Uterus (tissue), 2 donors: Measurements from ENCODE around the gene SRPK2.

Experiments used
- CTCF ChIP-seq, 4 experiments: fragments of 200-600 bp in 2 of 4; fragments of 450-650 bp in 2 of 4; sonication (generic) in 2 of 4; IDR thresholded peaks; one replicate each; pipeline ENCODE4 v1.5.1; 2016 to 2019; ENCODE audit warnings: antibody characterized with exemption in 4 of 4, mild to moderate bottlenecking in 2 of 4, moderate library complexity in 1 of 4
- POLR2A ChIP-seq, 2 donors: fragments of 450-650 bp; IDR thresholded peaks; one replicate each; pipeline ENCODE4 v1.6.1; 2016; ENCODE audit warnings: antibody characterized with exemption in 2 of 2, mild to moderate bottlenecking in 1 of 2, moderate library complexity in 1 of 2

- no peak for TF ChIP-seq POLR2A (IDR thresholded peaks at IDR 0.05)
- no peak for TF ChIP-seq CTCF (IDR thresholded peaks at IDR 0.05)
Observed at GRCh38 chr7:105354383-105354782, 34.3 kb downstream of the SRPK2 start.
